ENCODE results near the gene DCC.

DNA sequence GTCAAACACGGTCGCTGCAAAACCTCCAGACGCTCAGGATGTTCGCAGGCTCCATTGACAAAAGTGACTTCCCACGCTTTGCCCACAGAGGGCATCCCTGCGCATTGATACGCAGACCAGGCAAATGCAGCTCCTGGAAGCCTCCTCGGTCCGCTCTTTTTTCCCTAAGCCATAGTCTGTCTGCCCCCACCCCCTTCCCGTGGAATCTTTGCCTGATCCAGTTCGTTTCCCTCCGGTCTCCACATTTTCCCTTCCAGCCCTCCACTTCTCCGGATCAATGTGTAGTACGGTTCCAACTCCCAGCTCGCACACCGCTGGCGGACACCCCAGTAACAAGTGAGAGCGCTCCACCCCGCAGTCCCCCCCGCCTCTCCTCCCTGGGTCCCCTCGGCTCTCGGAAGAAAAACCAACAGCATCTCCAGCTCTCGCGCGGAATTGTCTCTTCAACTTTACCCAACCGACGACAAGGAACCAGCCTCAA, at the start of gene DCC:
- TF ChIP-seq, protein P1, sequence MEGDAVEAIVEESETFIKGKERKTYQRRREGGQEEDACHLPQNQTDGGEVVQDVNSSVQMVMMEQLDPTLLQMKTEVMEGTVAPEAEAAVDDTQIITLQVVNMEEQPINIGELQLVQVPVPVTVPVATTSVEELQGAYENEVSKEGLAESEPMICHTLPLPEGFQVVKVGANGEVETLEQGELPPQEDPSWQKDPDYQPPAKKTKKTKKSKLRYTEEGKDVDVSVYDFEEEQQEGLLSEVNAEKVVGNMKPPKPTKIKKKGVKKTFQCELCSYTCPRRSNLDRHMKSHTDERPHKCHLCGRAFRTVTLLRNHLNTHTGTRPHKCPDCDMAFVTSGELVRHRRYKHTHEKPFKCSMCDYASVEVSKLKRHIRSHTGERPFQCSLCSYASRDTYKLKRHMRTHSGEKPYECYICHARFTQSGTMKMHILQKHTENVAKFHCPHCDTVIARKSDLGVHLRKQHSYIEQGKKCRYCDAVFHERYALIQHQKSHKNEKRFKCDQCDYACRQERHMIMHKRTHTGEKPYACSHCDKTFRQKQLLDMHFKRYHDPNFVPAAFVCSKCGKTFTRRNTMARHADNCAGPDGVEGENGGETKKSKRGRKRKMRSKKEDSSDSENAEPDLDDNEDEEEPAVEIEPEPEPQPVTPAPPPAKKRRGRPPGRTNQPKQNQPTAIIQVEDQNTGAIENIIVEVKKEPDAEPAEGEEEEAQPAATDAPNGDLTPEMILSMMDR (conservative IDR thresholded peaks at IDR 0.05 in 1 of 2, IDR thresholded peaks at IDR 0.05 in 1 of 2; ENCODE audit: low read depth in 1 of 2, low read length in 2 of 2): peak; percentile 18 to 58
- no peak for TF ChIP-seq EZH2 (IDR thresholded peaks at IDR 0.05; ENCODE audit: low read length, missing control alignments)

Measured in fibroblast of lung (primary cell).